NCI-H526 treated with DMSO at 0.1 percent for 48 hours (cell line): ENCODE data around the gene CT45A9.
"Not testable (repeated sequence)": the region's sequence is repeated elsewhere in the genome, so short reads cannot be mapped to it uniquely, and the experiment has no call there.

ENCODE experiments used
- DNase-seq: peaks from one replicate; lab custom pipeline; 2025; lab: John Stamatoyannopoulos, UW

CT45A9 gene, protein sequence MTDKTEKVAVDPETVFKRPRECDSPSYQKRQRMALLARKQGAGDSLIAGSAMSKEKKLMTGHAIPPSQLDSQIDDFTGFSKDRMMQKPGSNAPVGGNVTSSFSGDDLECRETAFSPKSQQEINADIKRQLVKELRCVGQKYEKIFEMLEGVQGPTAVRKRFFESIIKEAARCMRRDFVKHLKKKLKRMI

GRCh38 chrX:135871712-135872111, at the start of gene CT45A9:
TSS of gene CT45A9 (minus strand) at chrX:135871812. CDS start at chrX:135868061, 3,751 bp downstream.
- not testable (repeated sequence) for DNase-seq

DNA sequence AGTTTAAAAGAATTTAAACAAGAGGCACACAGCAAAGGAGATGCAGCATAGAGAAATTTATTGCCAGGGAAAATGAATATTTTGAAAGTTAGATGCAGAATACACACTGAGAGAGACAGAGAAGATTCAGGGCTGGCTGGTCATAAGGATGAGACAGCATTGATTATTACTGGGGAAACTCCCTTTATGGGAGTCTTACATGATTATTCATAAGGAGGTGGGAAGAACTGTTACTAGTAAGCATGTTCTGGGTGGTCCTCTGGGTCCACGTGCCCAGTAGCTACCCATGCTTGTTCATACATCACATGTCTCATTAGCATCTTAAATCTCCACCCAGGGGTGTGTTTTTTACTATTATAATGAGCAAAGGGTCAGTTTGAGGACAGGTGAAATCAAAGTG, 48.9 kb upstream of the CT45A9 start:
- DNase-seq = not testable (repeated sequence)

DNA sequence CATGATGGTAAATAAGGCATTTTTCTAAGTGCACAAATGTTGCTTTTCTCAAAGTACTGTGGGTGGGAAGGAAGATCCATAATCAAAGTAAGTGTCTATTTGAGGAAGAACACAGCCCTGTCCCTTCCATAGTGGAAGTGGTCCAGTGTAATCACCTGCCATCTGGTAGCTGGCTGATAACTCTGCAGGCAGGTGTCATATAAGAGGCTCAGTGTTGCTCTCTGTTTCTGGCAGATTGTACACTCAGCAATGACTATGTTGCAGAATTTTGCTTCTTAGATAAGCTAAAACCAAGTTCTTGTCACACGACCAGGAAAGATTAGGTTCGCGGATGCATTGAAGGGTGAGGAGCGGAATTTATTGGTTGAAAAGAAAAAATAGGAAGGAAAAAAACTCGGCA, 42.8 kb upstream of the CT45A9 start:
- DNase-seq = no peak

DNA sequence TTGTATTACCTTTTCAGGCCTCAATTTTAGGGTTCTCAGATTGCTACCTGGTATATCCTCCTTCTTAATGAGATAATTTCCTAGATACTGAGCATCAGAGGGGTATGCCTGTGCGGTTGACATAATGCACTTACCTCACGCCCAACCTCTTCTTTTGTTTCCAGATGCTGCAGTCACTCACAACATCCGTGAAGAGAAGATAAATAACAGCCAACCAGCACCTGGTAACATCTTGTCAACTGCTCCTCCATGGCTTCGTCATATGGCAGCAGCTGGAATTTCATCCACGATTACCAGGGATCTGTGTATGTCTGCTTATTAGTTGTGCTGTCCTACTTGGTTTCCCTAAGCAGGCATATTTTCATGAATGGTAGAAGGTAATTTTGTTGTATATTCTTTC, 38.6 kb upstream of the CT45A9 start:
- DNase-seq = no peak

- DNase-seq = no peak
Measured at GRCh38 chrX:135893294-135893817, 21.7 kb upstream of the CT45A9 start, which contains the start of the genes CT45A10 and SAGE1. TSS of gene CT45A10 (minus strand) at chrX:135893444. CDS start at chrX:135885344, 8,100 bp downstream. TSS of gene SAGE1 (plus strand) at chrX:135893716. CDS start at chrX:135896243, 2,527 bp downstream.

DNA sequence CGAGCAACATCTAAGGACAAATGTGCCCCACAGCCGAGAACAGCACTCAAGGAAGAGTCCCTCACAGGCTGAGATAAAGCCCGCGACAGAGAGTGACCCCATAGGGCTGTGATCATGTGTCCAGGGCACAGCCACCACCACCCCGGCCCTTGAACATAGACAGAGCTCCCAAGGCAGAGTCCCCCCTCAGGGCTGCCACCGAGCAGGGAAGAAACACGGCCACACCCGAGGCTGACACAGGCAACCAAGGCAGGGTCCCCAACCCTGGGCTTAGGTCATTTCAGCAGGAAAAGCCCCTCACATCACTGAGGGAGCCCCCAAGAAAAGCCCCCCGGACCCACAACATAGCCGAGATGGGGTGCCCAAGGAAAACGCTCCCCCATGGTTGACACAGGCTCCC, 21.2 kb upstream of the CT45A9 start:
- no peak for DNase-seq

GRCh38 chrX:135890087-135890585, 18.5 kb upstream of the CT45A9 start:
- DNase-seq = no peak

DNA sequence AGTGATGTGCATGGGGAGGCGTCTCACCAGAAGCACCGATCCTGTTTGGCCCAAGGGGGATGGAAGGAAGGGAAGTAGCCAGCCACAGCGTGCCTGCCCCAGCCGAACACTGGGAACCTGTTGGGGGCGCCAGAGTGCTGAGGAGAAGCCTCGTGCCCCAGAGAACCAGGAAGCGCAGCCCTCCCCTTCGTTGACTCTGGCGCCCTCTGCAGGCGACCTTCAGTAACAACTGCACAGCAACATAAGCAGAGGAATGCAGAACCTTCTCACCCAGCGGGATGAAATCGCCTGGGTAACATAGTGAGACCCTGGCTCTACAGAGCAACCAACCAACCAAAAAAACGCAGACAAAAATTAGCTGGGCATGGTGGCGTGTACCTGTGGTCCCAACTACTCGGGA, 17.4 kb upstream of the CT45A9 start:
- DNase-seq = not testable (repeated sequence)

DNA sequence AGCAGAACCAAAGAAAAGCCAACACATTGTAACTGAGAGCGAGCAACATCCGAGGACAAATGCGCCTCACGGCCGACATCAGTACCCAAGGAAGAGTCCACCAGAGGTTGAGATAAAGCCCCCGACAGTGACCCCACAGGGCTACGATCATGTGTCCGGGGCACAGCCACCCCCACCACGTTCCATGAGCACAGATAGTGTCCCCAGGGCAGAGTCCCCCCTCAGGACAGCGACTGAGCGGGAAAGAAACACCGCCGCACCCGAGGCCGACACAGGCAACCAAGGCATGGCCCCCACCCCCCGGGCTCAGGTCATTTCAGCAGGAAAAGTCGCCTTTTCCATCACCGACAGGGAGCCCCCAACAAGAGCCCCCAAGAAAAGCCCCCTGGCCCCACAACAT, 16.6 kb upstream of the CT45A9 start:
- not testable (repeated sequence) for DNase-seq

DNA sequence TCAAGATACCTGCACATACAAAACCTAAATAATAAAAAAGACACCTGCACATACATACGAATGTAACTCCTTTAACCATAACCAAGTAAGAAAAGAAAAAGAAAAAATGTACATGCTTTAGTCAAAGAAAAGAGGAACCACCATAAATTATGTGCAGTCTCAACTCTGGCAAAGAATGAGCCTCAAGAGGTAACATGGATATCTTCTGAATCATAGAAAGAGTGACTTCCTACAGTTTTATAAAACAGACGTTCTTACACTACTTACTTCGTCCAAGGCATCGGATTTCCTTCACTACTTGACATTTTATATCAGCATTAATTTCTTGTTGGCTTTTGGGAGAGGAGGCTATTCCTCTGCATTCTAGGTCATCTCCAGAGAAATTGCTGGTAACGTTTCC, 11.1 kb upstream of the CT45A9 start:
- not testable (repeated sequence) for DNase-seq

GRCh38 chrX:135854438-135854837, 17.2 kb downstream of the CT45A9 start, which contains the start of gene CT45A8:
TSS of gene CT45A8 (minus strand) at chrX:135854538. CDS start at chrX:135850783, 3,755 bp downstream.
- DNase-seq = not testable (repeated sequence)

DNA sequence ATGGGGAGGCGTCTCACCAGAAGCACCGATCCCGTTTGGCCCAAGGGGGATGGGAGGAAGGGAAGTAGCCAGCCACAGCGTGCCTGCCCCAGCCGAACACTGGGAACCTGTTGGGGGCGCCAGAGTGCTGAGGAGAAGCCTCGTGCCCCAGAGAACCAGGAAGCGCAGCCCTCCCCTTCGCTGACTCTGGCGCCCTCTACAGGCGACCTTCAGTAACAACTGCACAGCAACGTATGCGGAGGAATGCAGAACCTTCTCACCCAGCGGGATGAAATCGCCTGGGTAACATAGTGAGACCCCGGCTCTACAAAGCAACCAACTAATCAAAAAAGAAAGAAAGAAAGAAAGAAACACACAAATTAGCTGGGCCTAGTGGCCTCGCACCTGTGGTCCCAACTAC, 34.4 kb downstream of the CT45A9 start, which contains the start of gene CT45A7:
Gene CT45A7 (minus strand): TSS at position 101 of the 400 bp plus-strand sequence. CDS start 3,747 bp downstream, outside the sequence.
- DNase-seq = not testable (repeated sequence)

DNA sequence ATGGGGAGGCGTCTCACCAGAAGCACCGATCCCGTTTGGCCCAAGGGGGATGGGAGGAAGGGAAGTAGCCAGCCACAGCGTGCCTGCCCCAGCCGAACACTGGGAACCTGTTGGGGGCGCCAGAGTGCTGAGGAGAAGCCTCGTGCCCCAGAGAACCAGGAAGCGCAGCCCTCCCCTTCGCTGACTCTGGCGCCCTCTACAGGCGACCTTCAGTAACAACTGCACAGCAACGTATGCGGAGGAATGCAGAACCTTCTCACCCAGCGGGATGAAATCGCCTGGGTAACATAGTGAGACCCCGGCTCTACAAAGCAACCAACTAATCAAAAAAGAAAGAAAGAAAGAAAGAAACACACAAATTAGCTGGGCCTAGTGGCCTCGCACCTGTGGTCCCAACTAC, 51.7 kb downstream of the CT45A9 start, which contains the start of gene CT45A2:
Gene CT45A2 (minus strand): TSS at position 101 of the 400 bp plus-strand sequence. CDS start 3,747 bp downstream, outside the sequence.
- not testable (repeated sequence) for DNase-seq
